Neuron (in vitro differentiated cells): ENCODE measurements around the gene HSPA12B.
A peak's percentile ranks its signal among the peaks of the same experiment; 100 is the strongest.

ENCODE experiments used
- H2AFZ ChIP-seq: one replicate; pipeline ENCODE4 v1.6.1; 2013; ENCODE audit warnings: low read depth, mild to moderate bottlenecking, inconsistent platforms, low read length, moderate library complexity
- H3K27me3 ChIP-seq: one replicate; pipeline ENCODE4 v1.6.1; 2013; ENCODE audit warnings: low read length; ENCODE audit not compliant: insufficient read depth
- H3K36me3 ChIP-seq: one replicate; pipeline ENCODE4 v1.6.1; 2013; ENCODE audit warnings: low read length; ENCODE audit not compliant: insufficient read depth
- H3K4me1 ChIP-seq: one replicate; pipeline ENCODE4 v1.6.1; 2013; ENCODE audit warnings: low read length; ENCODE audit not compliant: insufficient read depth
- H3K4me3 ChIP-seq: 2 replicates; pipeline ENCODE4 v1.5.1; 2013; ENCODE audit warnings: mild to moderate bottlenecking, low read length, moderate library complexity
- H3K9me3 ChIP-seq: one replicate; pipeline ENCODE4 v1.6.1; 2013; ENCODE audit warnings: low read length

Gene HSPA12B

DNA sequence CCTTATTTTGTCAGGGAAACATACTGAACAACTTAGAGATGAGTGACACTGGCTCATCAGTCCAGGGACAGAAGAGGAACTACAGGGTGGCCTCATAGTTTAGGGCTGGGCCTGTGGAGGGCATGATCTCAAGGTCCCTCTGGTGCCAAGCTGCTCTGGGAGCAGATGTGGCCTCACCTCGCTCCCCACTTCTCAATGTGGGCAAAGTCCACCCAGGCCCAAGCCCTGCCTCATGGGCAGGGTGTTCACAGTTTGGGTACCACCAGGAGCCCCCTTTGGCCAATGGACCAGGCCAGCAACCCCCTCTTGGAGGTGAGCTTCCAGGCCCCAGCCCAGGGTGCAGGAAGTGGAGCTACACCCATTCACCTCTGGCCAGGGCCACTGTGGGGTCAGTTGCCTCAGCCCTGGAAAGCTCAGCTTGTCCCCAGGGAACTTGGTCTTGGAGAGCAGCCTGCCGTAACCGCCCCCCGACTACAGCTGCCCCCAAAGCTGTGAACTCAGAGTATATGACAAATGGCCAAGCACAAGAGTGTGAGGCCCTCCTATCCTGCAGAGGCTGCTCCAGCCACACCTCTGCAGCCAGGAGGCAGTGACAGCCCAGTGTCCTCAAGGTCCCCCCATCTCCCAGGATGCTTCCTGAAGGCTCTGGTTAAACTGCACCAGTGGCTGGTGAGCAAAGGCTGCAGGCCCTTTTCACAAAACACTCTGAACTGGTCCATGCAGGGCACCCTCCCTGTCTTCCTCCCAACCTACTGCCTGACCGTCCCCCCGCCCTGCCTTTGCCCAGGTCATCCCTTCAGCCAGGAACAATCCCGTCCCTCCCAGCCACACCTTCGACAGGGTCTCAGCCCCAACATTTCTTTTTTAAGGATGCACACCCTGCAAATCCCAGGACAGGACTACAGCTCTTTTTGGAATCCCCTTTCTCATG lies 31.5 kb downstream of the HSPA12B start:
- Histone ChIP-seq H2AFZ (no peak overlapping the region), H3K4me3 (no peak overlapping the region), H3K27me3 (no peaks in the 10 kb centered on the region), H3K4me1 (peaks cover 30% of the 10 kb centered on the region), H3K36me3 (peaks cover 2% of the 10 kb centered on the region), H3K9me3 (no peaks in the 10 kb centered on the region)

DNA sequence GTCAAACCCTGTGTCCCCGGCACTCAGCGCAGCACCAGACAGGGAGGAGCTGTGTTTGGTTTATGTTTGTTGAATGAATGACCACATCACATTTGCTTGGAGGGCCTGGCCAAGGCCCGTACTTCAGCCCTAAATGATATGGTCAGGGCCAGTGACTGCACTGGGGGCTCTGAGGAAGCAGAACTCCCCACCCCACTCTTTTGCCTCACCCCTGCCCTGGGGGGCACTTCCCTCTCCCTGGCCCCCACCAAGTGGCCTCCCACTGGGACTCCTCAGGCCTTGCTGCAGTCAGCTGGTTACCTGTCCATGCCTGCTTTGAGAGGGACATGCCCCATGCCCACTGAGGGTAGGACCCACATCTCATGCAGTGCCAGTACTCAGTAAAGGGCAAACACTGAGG lies 32.2 kb downstream of the HSPA12B start:
- no peaks in the 10 kb centered on the region for H3K36me3 ChIP-seq
- no peak overlapping the region for H2AFZ ChIP-seq
- H3K9me3 ChIP-seq, result no peaks in the 10 kb centered on the region
- H3K4me3 ChIP-seq, result no peak overlapping the region
- H3K4me1 ChIP-seq, result peaks cover 33% of the 10 kb centered on the region
- no peaks in the 10 kb centered on the region for H3K27me3 ChIP-seq

DNA sequence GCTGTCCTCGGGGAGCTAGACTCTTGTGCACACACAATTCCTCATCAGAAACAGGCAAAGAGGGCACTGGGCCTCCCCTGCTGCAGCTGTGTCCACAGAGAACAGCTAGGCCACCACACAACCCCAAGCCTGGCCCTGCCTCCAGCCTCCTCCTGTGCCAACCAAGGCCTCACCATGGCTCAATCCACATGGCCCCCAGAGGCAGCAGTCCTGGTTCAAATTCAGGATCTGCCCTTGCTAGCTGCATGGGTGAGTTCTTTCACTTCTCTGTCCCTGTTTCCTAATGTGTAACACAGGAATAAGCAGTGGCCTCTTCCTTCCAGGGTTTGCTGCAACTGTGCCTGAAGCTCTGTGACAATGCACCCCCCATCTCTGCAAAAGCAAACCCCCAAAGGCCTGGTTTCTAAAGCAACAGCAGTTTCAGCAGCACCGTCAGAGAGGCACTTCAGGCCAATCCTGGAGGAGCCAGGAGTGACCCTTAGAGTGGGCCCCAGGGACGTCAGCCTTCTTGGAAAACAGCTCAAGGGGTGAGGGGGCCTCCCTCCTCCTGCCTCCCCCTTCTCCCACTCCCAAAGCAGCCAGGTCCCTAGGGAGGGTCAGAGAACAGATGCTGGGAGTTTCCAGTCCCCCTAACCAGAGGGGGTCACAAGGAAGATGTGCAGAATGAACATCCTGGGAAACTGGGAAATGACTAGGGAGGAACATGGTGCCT lies 32.8 kb downstream of the HSPA12B start:
- H3K9me3 ChIP-seq, result no peaks in the 10 kb centered on the region
- no peaks in the 10 kb centered on the region for H3K27me3 ChIP-seq
- H3K4me3 ChIP-seq, result no peak overlapping the region
- peaks cover 33% of the 10 kb centered on the region for H3K4me1 ChIP-seq
- H2AFZ ChIP-seq, result no peak overlapping the region
- no peaks in the 10 kb centered on the region for H3K36me3 ChIP-seq

DNA sequence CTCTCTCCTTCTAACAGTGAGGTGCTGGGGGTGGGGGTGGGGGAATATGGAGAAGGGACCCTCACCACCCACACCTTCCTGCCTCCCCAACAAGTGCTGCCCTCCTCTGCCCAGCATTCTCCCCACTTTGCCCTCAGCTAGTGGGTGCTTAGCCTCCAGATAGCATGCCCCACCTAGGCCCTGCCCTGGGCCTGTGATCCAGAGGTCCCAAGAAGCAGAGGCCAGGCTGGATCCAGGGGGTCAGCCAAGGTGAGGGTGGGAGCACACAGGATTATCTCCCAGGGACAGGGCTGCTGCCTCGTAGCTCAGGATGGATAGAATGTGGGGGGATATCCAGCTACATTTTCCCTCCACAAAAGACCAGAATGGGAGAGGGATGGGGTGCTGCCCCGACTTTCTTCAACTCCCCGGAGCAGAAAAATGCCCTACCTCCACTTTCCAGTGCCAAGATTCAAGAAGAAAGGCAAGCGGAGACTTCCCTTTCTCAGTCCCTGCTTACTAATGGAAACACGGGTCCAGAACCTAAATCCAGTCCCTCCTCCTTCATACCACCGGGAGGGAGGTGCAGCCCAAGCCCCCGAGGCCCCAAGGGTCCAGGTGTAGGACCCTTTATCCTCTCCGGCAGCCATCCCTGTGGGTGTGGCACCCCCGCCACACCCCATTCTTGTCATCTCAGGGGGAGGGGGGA lies 34.1 kb downstream of the HSPA12B start:
- no peaks in the 10 kb centered on the region for H3K9me3 ChIP-seq
- H3K4me3 ChIP-seq, result peak overlapping the region; percentile 91
- H3K36me3 ChIP-seq, result no peaks in the 10 kb centered on the region
- no peaks in the 10 kb centered on the region for H3K27me3 ChIP-seq
- H3K4me1 ChIP-seq, result peaks cover 24% of the 10 kb centered on the region
- H2AFZ ChIP-seq, result peak overlapping the region; percentile 92

DNA sequence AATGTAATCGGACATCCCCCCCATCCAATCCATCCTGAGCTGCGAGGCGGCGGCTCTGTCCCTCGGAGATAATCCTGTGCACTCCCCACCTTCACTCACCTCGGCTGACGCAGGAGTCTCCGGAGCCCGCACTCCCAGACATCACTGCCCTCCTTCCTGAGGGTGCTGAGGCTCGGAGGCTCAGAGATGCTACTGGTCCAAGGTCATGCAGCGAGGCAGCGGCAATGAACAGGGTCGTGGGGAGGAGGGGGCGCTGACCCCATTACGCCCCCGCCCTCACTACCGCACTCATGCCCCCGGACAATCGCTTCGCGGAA lies 34.6 kb downstream of the HSPA12B start:
- peaks cover 24% of the 10 kb centered on the region for H3K4me1 ChIP-seq
- H3K27me3 ChIP-seq, result no peaks in the 10 kb centered on the region
- peak overlapping the region; percentile 92 for H2AFZ ChIP-seq
- H3K36me3 ChIP-seq, result no peaks in the 10 kb centered on the region
- H3K4me3 ChIP-seq, result peak overlapping the region; percentile 91
- no peaks in the 10 kb centered on the region for H3K9me3 ChIP-seq

DNA sequence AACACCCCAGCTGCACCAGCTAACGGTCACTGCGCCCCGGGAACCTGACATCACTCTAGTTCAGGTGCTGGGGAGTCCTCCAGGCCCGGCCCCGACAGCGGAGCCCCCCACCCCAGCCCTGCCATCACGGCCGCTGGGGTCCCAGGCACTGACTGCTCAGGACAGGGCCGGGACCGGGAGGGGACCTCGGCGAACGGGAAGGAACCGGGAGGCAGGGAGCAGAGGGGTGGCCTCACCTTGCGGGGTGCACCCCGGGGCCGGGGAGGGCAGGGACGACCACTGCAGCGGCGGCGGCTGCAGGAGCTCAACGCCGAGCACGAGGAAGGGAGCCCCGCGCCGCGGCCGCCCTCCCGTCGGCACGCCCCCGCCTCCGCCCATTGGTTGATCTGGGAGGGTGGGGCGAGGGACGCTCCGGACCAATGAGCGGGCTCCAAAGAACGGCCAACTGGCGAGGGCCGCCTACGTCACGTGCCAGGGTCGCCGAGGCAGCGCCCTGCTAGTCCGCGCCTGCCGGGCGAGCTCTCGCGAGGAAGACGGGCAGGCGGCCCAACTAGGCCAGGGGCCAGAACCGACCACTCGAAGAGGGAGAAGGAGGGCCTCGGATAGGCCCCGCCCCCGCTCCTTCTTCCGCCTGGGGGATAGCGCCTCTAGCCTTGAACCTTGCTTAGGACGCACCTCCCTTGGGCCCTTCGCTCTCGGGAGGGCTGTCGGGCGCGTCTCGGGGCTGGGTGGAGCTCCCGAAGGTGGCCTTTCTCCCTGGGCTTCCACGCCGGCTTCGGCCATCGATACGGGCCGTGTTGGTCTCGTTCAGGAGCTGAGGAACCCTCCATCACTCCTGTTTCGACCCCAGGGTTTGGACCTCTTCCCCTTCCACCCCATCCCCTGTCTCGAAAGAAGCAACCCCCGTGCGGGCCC lies 35.2 kb downstream of the HSPA12B start, which contains the start of gene ADISSP:
Gene ADISSP, minus strand, starts transcription at position 327 of the 915 bp plus-strand sequence. CDS start 7,653 bp downstream, outside the sequence.
- H3K4me3 ChIP-seq, result peak within 1 kb of the TSS; percentile 91
- H3K4me1 ChIP-seq, result peaks cover 24% of the 10 kb centered on the region
- H2AFZ ChIP-seq, result peak within 1 kb of the TSS; percentile 92
- no peaks in the 10 kb centered on the region for H3K9me3 ChIP-seq
- no peaks in the 10 kb centered on the region for H3K36me3 ChIP-seq
- peaks cover 4% of the 10 kb centered on the region for H3K27me3 ChIP-seq

DNA sequence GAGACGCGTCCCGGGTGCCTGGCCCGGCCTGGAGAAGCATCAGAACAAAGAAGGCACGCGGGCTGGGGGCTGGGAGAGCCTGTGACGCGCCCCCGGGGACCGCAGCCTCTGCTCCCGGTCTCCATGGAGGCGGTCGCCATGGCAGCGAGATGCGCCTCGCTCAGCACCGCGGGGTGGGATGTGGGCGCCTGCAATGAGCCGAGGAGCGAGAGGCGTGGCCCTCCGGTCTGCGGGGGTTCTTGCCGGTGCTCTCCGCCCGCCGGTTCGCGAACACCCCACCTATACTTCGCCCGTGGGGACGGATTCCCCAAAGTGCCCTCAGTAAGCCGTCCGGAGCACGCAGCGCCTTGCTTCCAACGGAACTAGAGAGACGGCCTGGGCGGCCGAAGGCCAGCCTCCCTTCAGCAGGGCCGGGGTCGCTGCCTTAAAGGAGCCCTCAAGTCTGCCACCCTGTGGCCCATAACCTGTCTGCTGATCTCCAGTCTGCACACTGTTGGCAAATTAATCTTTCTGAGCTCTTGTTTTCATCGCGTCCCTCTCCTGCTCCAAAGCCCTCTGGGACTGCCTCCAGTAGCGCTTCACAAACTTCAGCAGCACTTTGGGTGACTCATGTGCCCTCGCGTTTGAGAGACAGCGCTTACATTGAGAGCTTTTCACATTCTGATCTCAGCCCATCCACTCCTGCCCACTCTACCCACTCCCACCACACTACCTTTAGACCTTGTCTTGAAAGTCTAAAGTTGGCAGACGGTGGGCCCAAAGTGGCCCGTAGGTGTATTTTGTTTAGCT lies 36.1 kb downstream of the HSPA12B start:
- Histone ChIP-seq H3K36me3 (no peaks in the 10 kb centered on the region), H3K4me3 (peak overlapping the region; percentile 91), H3K27me3 (peaks cover 4% of the 10 kb centered on the region), H3K9me3 (no peaks in the 10 kb centered on the region), H2AFZ (peak overlapping the region; percentile 63), H3K4me1 (peaks cover 24% of the 10 kb centered on the region)

DNA sequence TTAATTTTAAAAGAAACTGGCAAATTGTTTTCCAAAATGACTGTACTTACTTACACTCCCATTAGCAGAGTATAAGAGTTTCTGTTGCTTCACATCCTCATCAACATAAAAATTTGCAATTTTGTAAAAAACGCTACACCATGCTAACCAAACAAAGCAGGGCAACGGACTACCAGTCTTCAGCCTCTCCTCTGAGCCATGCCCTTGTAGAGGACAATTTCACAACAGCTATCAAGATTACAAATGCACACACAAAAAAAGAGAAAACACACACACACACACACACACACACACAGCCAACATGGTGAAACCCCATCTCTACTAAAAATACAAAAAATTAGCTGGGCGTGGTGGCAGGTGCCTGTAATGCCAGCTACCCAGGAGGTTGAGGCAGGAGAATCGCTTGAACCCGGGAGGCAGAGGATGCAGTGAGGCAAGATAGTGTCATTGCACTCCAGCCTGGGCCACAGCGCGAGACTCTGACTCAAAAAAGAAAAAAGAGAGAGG lies 39.1 kb downstream of the HSPA12B start:
- H3K36me3 ChIP-seq, result no peaks in the 10 kb centered on the region
- no peak overlapping the region for H3K4me3 ChIP-seq
- H3K4me1 ChIP-seq, result peaks cover 12% of the 10 kb centered on the region
- H3K27me3 ChIP-seq, result peaks cover 12% of the 10 kb centered on the region
- no peak overlapping the region for H2AFZ ChIP-seq
- no peaks in the 10 kb centered on the region for H3K9me3 ChIP-seq

DNA sequence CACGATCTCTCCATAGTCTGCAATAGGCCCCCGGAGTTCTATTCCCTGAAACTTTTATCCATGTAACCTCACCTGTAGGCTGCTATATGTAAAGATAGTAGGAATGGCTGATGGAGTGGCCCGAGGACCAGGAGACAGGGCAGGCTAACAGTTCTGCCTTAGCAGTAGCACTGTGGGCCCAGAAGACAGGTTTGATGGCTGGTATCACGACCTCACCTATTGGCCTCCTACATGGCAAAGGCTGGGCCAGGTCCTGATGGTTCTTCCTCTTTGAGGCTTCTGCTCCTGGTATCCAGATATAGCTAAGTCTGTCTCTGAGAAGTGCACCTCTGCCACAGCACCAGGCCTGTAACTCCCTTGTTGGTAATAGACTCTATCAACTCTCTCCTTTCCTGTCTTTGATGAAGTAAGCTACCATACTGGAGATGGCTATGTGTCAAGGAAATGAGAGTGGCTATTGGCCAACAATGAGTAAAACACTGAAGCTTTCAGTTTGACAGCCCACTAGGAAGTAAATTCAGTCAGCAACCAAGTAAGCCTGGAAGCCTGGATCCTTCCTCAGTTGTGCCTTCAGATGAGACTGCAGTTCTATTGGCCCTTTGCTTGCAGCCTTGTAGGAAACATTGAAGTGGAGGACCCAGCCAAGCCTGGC lies 43.1 kb downstream of the HSPA12B start:
- H2AFZ ChIP-seq, result no peak overlapping the region
- no peaks in the 10 kb centered on the region for H3K9me3 ChIP-seq

GRCh38 chr20:3777381-3777715 lies 44.9 kb downstream of the HSPA12B start:
- Histone ChIP-seq H3K4me1 (peaks cover 2% of the 10 kb centered on the region), H3K9me3 (no peaks in the 10 kb centered on the region), H3K27me3 (peaks cover 42% of the 10 kb centered on the region), H3K36me3 (no peaks in the 10 kb centered on the region), H3K4me3 (no peak overlapping the region), H2AFZ (peak overlapping the region; percentile 57)

More for the DNA sequence above, 43.1 kb downstream of the HSPA12B start:
- Histone ChIP-seq H3K36me3 (no peaks in the 10 kb centered on the region), H3K4me3 (no peak overlapping the region), H3K27me3 (peaks cover 44% of the 10 kb centered on the region), H3K4me1 (peaks cover 2% of the 10 kb centered on the region)
